ENCODE measurements around the gene MSLN. TPM values are rescaled to one million over a fixed set of nuclear protein-coding genes. Genes with fewer than 3 reads are reported as not detected.

MSLN gene
- total and polyA plus RNA-seq, 9 of the 15 experiments (the other 6 are each of a cell fraction or from before 2014, with no cell fraction given), result not detected

- no peak for TF ChIP-seq HES1 (IDR thresholded peaks at IDR 0.05; ENCODE audit: low read depth)
- peak; percentile 94 to 95 for TF ChIP-seq NRF1 (conservative IDR thresholded peaks at IDR 0.05 in 1 of 2, IDR thresholded peaks at IDR 0.05 in 1 of 2)
- TF ChIP-seq, protein P1, sequence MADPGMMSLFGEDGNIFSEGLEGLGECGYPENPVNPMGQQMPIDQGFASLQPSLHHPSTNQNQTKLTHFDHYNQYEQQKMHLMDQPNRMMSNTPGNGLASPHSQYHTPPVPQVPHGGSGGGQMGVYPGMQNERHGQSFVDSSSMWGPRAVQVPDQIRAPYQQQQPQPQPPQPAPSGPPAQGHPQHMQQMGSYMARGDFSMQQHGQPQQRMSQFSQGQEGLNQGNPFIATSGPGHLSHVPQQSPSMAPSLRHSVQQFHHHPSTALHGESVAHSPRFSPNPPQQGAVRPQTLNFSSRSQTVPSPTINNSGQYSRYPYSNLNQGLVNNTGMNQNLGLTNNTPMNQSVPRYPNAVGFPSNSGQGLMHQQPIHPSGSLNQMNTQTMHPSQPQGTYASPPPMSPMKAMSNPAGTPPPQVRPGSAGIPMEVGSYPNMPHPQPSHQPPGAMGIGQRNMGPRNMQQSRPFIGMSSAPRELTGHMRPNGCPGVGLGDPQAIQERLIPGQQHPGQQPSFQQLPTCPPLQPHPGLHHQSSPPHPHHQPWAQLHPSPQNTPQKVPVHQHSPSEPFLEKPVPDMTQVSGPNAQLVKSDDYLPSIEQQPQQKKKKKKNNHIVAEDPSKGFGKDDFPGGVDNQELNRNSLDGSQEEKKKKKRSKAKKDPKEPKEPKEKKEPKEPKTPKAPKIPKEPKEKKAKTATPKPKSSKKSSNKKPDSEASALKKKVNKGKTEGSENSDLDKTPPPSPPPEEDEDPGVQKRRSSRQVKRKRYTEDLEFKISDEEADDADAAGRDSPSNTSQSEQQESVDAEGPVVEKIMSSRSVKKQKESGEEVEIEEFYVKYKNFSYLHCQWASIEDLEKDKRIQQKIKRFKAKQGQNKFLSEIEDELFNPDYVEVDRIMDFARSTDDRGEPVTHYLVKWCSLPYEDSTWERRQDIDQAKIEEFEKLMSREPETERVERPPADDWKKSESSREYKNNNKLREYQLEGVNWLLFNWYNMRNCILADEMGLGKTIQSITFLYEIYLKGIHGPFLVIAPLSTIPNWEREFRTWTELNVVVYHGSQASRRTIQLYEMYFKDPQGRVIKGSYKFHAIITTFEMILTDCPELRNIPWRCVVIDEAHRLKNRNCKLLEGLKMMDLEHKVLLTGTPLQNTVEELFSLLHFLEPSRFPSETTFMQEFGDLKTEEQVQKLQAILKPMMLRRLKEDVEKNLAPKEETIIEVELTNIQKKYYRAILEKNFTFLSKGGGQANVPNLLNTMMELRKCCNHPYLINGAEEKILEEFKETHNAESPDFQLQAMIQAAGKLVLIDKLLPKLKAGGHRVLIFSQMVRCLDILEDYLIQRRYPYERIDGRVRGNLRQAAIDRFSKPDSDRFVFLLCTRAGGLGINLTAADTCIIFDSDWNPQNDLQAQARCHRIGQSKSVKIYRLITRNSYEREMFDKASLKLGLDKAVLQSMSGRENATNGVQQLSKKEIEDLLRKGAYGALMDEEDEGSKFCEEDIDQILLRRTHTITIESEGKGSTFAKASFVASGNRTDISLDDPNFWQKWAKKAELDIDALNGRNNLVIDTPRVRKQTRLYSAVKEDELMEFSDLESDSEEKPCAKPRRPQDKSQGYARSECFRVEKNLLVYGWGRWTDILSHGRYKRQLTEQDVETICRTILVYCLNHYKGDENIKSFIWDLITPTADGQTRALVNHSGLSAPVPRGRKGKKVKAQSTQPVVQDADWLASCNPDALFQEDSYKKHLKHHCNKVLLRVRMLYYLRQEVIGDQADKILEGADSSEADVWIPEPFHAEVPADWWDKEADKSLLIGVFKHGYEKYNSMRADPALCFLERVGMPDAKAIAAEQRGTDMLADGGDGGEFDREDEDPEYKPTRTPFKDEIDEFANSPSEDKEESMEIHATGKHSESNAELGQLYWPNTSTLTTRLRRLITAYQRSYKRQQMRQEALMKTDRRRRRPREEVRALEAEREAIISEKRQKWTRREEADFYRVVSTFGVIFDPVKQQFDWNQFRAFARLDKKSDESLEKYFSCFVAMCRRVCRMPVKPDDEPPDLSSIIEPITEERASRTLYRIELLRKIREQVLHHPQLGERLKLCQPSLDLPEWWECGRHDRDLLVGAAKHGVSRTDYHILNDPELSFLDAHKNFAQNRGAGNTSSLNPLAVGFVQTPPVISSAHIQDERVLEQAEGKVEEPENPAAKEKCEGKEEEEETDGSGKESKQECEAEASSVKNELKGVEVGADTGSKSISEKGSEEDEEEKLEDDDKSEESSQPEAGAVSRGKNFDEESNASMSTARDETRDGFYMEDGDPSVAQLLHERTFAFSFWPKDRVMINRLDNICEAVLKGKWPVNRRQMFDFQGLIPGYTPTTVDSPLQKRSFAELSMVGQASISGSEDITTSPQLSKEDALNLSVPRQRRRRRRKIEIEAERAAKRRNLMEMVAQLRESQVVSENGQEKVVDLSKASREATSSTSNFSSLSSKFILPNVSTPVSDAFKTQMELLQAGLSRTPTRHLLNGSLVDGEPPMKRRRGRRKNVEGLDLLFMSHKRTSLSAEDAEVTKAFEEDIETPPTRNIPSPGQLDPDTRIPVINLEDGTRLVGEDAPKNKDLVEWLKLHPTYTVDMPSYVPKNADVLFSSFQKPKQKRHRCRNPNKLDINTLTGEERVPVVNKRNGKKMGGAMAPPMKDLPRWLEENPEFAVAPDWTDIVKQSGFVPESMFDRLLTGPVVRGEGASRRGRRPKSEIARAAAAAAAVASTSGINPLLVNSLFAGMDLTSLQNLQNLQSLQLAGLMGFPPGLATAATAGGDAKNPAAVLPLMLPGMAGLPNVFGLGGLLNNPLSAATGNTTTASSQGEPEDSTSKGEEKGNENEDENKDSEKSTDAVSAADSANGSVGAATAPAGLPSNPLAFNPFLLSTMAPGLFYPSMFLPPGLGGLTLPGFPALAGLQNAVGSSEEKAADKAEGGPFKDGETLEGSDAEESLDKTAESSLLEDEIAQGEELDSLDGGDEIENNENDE (IDR thresholded peaks at IDR 0.05; ENCODE audit: low read depth, low read length), result no peak
- TF ChIP-seq ZFP1 (CRISPR knock-in tag; IDR thresholded peaks at IDR 0.05), result no peak
- no peak for TF ChIP-seq GABPB2 (CRISPR knock-in tag; conservative IDR thresholded peaks at IDR 0.05)
- TF ChIP-seq PYGO2 (tag; IDR thresholded peaks at IDR 0.05), result no peak
- TF ChIP-seq ZNF347 (CRISPR knock-in tag; IDR thresholded peaks at IDR 0.05; ENCODE audit: low read depth), result no peak
- no peak for TF ChIP-seq ZEB2 (IDR thresholded peaks at IDR 0.05)
- TF ChIP-seq, protein P2, sequence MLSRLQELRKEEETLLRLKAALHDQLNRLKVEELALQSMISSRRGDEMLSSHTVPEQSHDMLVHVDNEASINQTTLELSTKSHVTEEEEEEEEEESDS (CRISPR knock-in tag; IDR thresholded peaks at IDR 0.05), result no peak
- TF ChIP-seq CHD1 (IDR thresholded peaks at IDR 0.05; ENCODE audit: low read length), result no peak
- TF ChIP-seq POLR2B (IDR thresholded peaks at IDR 0.05; ENCODE audit: low read depth, partially characterized antibody), result peak; percentile 67
- TF ChIP-seq ZBTB8A (IDR thresholded peaks at IDR 0.05; ENCODE audit: partially characterized antibody), result no peak
- no peak for TF ChIP-seq POU5F1 (IDR thresholded peaks at IDR 0.05; ENCODE audit: borderline replicate concordance, low read depth, low read length, partially characterized antibody)
- TF ChIP-seq ZNF212 (CRISPR knock-in tag; IDR thresholded peaks at IDR 0.05), result no peak
- no peak for TF ChIP-seq CREBBP (IDR thresholded peaks at IDR 0.05; ENCODE audit: low read depth, low read length)
- TF ChIP-seq, protein P3, sequence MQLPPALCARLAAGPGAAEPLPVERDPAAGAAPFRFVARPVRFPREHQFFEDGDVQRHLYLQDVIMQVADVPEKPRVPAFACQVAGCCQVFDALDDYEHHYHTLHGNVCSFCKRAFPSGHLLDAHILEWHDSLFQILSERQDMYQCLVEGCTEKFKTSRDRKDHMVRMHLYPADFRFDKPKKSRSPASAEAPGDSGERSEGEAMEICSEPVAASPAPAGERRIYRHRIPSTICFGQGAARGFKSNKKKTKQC (CRISPR knock-in tag; IDR thresholded peaks at IDR 0.05), result peak; percentile 54
Observed at GRCh38 chr16:807347-808084, 47.0 kb downstream of the MSLN start (continued).
